ENCODE data around the gene EGR2.

GRCh38 chr10:62847433-62847832 is 31.3 kb upstream of the EGR2 start:
- TF ChIP-seq CTCF (conservative IDR thresholded peaks at IDR 0.05): no peak
- no peak for TF ChIP-seq ZFX (IDR thresholded peaks at IDR 0.05)

Measured in C4-2B (cell line).